GM12878 (cell line): ENCODE measurements around the gene C19orf67. TPM values are rescaled to one million over a fixed set of nuclear protein-coding genes. Genes with fewer than 3 reads are reported as not detected.

ENCODE experiments used
- ATAC-seq: fragments of 200-7000 bp; cut with Tn5 transposase; 3 replicates; pipeline ENCODE4 v1.9.1; 2020; ENCODE audit warnings: mild to moderate bottlenecking, moderate library complexity
- BruUV-seq: library from RNA; stranded (reverse); fragments of 400-500 nt; replicated peaks from 2 replicates; lab custom pipeline; 2021; lab: Mats Ljungman, UMichigan
- CTCF ChIA-PET: fragments of 300-600 bp; sonication (Branson Sonifier 250); formaldehyde crosslinking; extraction: SDS; loops from one replicate; lab custom pipeline; 2021; ENCODE audit warnings: inconsistent platforms; lab: Yijun Ruan, JAX
- POLR2A ChIA-PET: fragments of 350-600 bp; formaldehyde crosslinking; extraction: SDS; loops from one replicate; lab custom pipeline; 2021; ENCODE audit warnings: inconsistent platforms; lab: Charles Lee
- RAD21 ChIA-PET: fragments of 300-600 bp; sonication (Branson Sonifier 250); formaldehyde crosslinking; loops from one replicate; lab custom pipeline; 2023; ENCODE audit warnings: antibody characterized with exemption; ENCODE audit not compliant: unreplicated experiment; lab: Charles Lee
- SMC1A ChIA-PET: fragments of 300-600 bp; sonication (Branson Sonifier 250); formaldehyde crosslinking; loops from one replicate; lab custom pipeline; 2023; ENCODE audit not compliant: unreplicated experiment, uncharacterized antibody; lab: Charles Lee
- DNase-seq: peaks from one replicate; pipeline ENCODE4 v3.0.0-alpha.2; 2011; ENCODE audit warnings: low read depth, low spot score
- FAIRE-seq: peaks from 3 replicates; lab custom pipeline; 2011; peaks lifted over from hg19 to GRCh38; lab: Jason Lieb, UNC
- H2AFZ ChIP-seq: 2 replicates; pipeline ENCODE4 v1.6.0; 2011; ENCODE audit warnings: low read depth, low read length, control low read depth; ENCODE audit not compliant: control insufficient read depth
- H3K27ac ChIP-seq: 2 replicates; pipeline ENCODE4 v1.5.1; 2011; ENCODE audit warnings: control low read depth; ENCODE audit not compliant: control insufficient read depth, insufficient read depth
- H3K27me3 ChIP-seq, 2 experiments: replicated peaks in 1 of 2; 2 replicates each; pipeline versions ENCODE4 v1.6.0 to v1.6.1; 2011; ENCODE audit warnings: low read length in 1 of 2; ENCODE audit not compliant: control insufficient read depth in 2 of 2, insufficient read depth in 2 of 2
- H3K36me3 ChIP-seq, 2 experiments: 2 replicates each; pipeline ENCODE4 v1.5.1; 2011; ENCODE audit warnings: low read length in 1 of 2; ENCODE audit not compliant: control insufficient read depth in 2 of 2, insufficient read depth in 2 of 2
- H3K4me1 ChIP-seq: 2 replicates; pipeline ENCODE4 v1.6.1; 2011; ENCODE audit warnings: mild to moderate bottlenecking, low read length, moderate library complexity, mixed read lengths; ENCODE audit not compliant: control insufficient read depth, insufficient read depth
- H3K4me2 ChIP-seq: 2 replicates; pipeline ENCODE4 v1.6.0; 2011; ENCODE audit warnings: control low read depth; ENCODE audit not compliant: control insufficient read depth, insufficient read depth
- H3K4me3 ChIP-seq: fragments of 200-600 bp; sonication (generic); 2 replicates; pipeline ENCODE4 v1.5.1; 2016
- H3K79me2 ChIP-seq: 2 replicates; pipeline ENCODE4 v1.6.0; 2011; ENCODE audit warnings: low read length; ENCODE audit not compliant: control insufficient read depth, insufficient read depth
- H3K9ac ChIP-seq: 2 replicates; pipeline ENCODE4 v1.8.0; 2011; ENCODE audit warnings: low read length, control low read depth, mixed read lengths; ENCODE audit not compliant: control insufficient read depth, insufficient read depth
- H3K9me3 ChIP-seq: replicated peaks from 3 replicates; pipeline ENCODE4 v1.5.1; 2011; ENCODE audit warnings: mild to moderate bottlenecking, low read length; ENCODE audit not compliant: control insufficient read depth, insufficient read depth
- H4K20me1 ChIP-seq: 2 replicates; pipeline ENCODE4 v1.6.0; 2011; ENCODE audit not compliant: control insufficient read depth, insufficient read depth
- EGR1 ChIP-seq, 2 experiments: IDR thresholded peaks; 1 replicate in 1 of 2; 2 replicates in 1 of 2; pipeline ENCODE4 v1.6.1; 2011 to 2012; ENCODE audit warnings: low read depth in 2 of 2, low read length in 2 of 2, borderline replicate concordance in 1 of 2, mild to moderate bottlenecking in 1 of 2, moderate library complexity in 1 of 2
- IKZF2 ChIP-seq, 2 experiments: fragments of 450-650 bp; IDR thresholded peaks; 2 replicates each; pipeline ENCODE4 v1.6.1; 2017; ENCODE audit warnings: mild to moderate bottlenecking in 2 of 2, moderate library complexity in 2 of 2
- SIN3A ChIP-seq: IDR thresholded peaks from 2 replicates; pipeline ENCODE4 v1.6.1; 2012; ENCODE audit warnings: low read depth, low read length, improper control_type of control experiment
- TCF7 ChIP-seq: IDR thresholded peaks from 2 replicates; pipeline ENCODE4 v1.6.1; 2014; ENCODE audit warnings: antibody characterized with exemption, borderline replicate concordance
- WGBS: methylation state at CpG from one replicate; pipeline ENCODE4 v1.1.6; 2016; ENCODE audit warnings: low lambda C conversion rate; ENCODE audit not compliant: insufficient replicate concordance, insufficient coverage; ENCODE audit errors: missing lambda C conversion rate; 5-methylcytosine and 5-hydroxymethylcytosine counted together
- in situ Hi-C: fragments of 300-500 bp; cut with MboI; formaldehyde crosslinking; loops from 9 replicates; pipeline ENCODE4 v1.14.3; 2018; ENCODE audit warnings: mixed read lengths
- intact Hi-C: fragments of 100-400 bp; cut with micrococcal nuclease; formaldehyde crosslinking; loops from one replicate; pipeline ENCODE4 v1.14.2; 2022; ENCODE audit not compliant: unreplicated experiment
- polyA plus RNA-seq, 11 experiments: library from polyadenylated mRNA; depleted of rRNA in 4 of 11; unstranded in 6 of 11; stranded (reverse) in 5 of 11; fragments of >200 nt; fragmentation: Nextera tagmentation in 4 of 11; fragmentation: Illumina TruSeq in 1 of 11; extraction: Ambion mirVana in 4 of 11; extraction: Trizol in 1 of 11; gene quantifications; 1 replicate in 1 of 11; 2 replicates in 10 of 11; pipeline versions ENCODE4 v1.2.1 to v1.2.3, GENCODE V29; 2011 to 2016; ENCODE audit warnings: inconsistent platforms in 2 of 11, missing spikeins in 2 of 11, low read depth in 1 of 11
- total RNA-seq, 4 experiments: library from RNA; depleted of rRNA in 3 of 4; stranded (reverse); fragments of >200 nt in 3 of 4; fragmentation: Illumina TruSeq in 1 of 4; extraction: Trizol in 1 of 4; gene quantifications; 2 replicates each; pipeline versions ENCODE4 v1.2.1 to v1.2.3, GENCODE V29; 2013 to 2021

The C19orf67 gene
- total and polyA plus RNA-seq, 10 of the 15 experiments (the other 5 are each of a cell fraction or from before 2014, with no cell fraction given), result 0.14 TPM; not detected in 9

- peak overlapping the region; percentile 100 for H3K4me2 ChIP-seq
- WGBS, result 6% methylated on average over 44 of the region's 44 CpGs
- peak overlapping the region; percentile 81 for H3K4me3 ChIP-seq
- H3K4me1 ChIP-seq, result peaks cover 19% of the 10 kb centered on the region
- no peaks in the 10 kb centered on the region for H3K79me2 ChIP-seq
- ChIA-PET POLR2A (interaction anchor here (0.5 to 1.1 kb wide), 5 partner anchors 8 to 127 kb away, joined by 3 to 6 read pairs (median 4); partner anchors contain the start of gene ASF1B), RAD21 (interaction anchor here (0.6 to 3.0 kb wide), 4 partner anchors 40 to 279 kb away, joined by 3 to 15 read pairs (median 12); partner anchors contain the start of genes ASF1B and IL27RA), CTCF (interaction anchor here (0.6 to 6.7 kb wide), 12 partner anchors 8 to 477 kb away, joined by 3 to 152 read pairs (median 8); partner anchors contain the start of genes ASF1B, NANOS3 and RLN3), SMC1A (interaction anchor here (0.6 to 5.4 kb wide), 3 partner anchors 121 to 202 kb away, joined by 3 to 47 read pairs (median 4); partner anchors contain the start of gene NANOS3)
- FAIRE-seq (no peak), DNase-seq (no peak), ATAC-seq (peak; percentile 4)
- H3K36me3 ChIP-seq, result no peaks in the 10 kb centered on the region
- no peak overlapping the region for H3K27ac ChIP-seq
- no peaks in the 10 kb centered on the region for H4K20me1 ChIP-seq
- BruUV-seq, result no TSS peak
- H3K9me3 ChIP-seq, result no peaks in the 10 kb centered on the region
- no peak for TF ChIP-seq TCF7
- TF ChIP-seq IKZF2 (IDR thresholded peaks at IDR 0.05), result peak in 1 of 2 experiments; percentile 18; a peak in 1 of 4 replicates
- peak in 1 of 2 experiments; percentile 72; a peak in 1 of 3 replicates for TF ChIP-seq EGR1 (IDR thresholded peaks at IDR 0.05; ENCODE audit: borderline replicate concordance in 1 of 2, low read depth in 2 of 2, low read length in 2 of 2)
- 0 out of 2 replicates have a peak, but pooled peaks have one; percentile 15 for TF ChIP-seq SIN3A
- in situ Hi-C loops, result loop anchor here (5.0 to 25.0 kb wide), 3 partner anchors 192 to 787 kb away; no protein-coding TSS in a partner anchor
- intact Hi-C loops, result loop anchor here (5.0 kb wide), 1 partner anchor 273 kb away; no protein-coding TSS in a partner anchor
- H3K27me3 ChIP-seq, result no peaks in the 10 kb centered on the region
- H2AFZ ChIP-seq, result peak overlapping the region; percentile 57
- peak overlapping the region; percentile 42; the same call in 1 of the 2 replicates for H3K9ac ChIP-seq
Measured at GRCh38 chr19:14073925-14074838, 11.4 kb downstream of the C19orf67 start.
